CD4-positive, alpha-beta T cell (primary cell): ENCODE data around the gene YTHDF2. TPM values are rescaled to one million over a fixed set of nuclear protein-coding genes. Genes with fewer than 3 reads are reported as not detected.

Source experiments
- ATAC-seq: fragments of 200-7000 bp; cut with Tn5 transposase; one replicate; pipeline ENCODE4 v1.10.0; 2022; ENCODE audit warnings: mild to moderate bottlenecking; ENCODE audit not compliant: poor library complexity
- CTCF ChIA-PET: fragments of 350-600 bp; sonication (Branson Sonifier 250); formaldehyde crosslinking; loops from one replicate; lab custom pipeline; 2021; ENCODE audit warnings: antibody characterized with exemption, inconsistent platforms; lab: Charles Lee
- POLR2A ChIA-PET: fragments of 350-600 bp; sonication (Branson Sonifier 250); formaldehyde crosslinking; loops from one replicate; lab custom pipeline; 2021; ENCODE audit warnings: antibody characterized with exemption, inconsistent platforms; lab: Charles Lee
- DNase-seq, 14 experiments: peaks; one replicate each; pipeline ENCODE4 v3.0.0-alpha.2; 2013 to 2020; ENCODE audit warnings: mixed read lengths in 2 of 14
- H3K27ac ChIP-seq, 2 donors: one replicate each; pipeline versions ENCODE4 v1.5.1 to v1.7.0; 2013; ENCODE audit warnings: low read length in 2 of 2, low read depth in 1 of 2, mild to moderate bottlenecking in 1 of 2
- H3K27me3 ChIP-seq, 2 experiments: 1 replicate in 1 of 2; 2 replicates in 1 of 2; pipeline versions ENCODE4 v1.6.1 to v1.7.0; 2013; ENCODE audit warnings: low read length in 2 of 2, control low read depth in 1 of 2, mild to moderate bottlenecking in 1 of 2, moderate library complexity in 1 of 2; ENCODE audit not compliant: insufficient read depth in 2 of 2, control insufficient read depth in 1 of 2
- H3K36me3 ChIP-seq: one replicate; pipeline ENCODE4 v1.6.1; 2013; ENCODE audit warnings: low read length, control low read depth; ENCODE audit not compliant: insufficient read depth
- H3K4me1 ChIP-seq: one replicate; pipeline ENCODE4 v1.6.1; 2013; ENCODE audit warnings: low read length, control low read depth; ENCODE audit not compliant: insufficient read depth
- H3K4me3 ChIP-seq: one replicate; pipeline ENCODE4 v1.5.1; 2013; ENCODE audit warnings: mild to moderate bottlenecking, low read length, moderate library complexity
- H3K9me3 ChIP-seq, 2 experiments: 1 replicate in 1 of 2; 2 replicates in 1 of 2; pipeline versions ENCODE4 v1.6.1 to v1.7.0; 2013; ENCODE audit warnings: low read length in 2 of 2, mild to moderate bottlenecking in 2 of 2, control low read depth in 1 of 2, moderate library complexity in 1 of 2; ENCODE audit not compliant: control insufficient read depth in 1 of 2, insufficient read depth in 1 of 2
- H3K27ac Mint-ChIP-seq: one replicate; pipeline ENCODE4 v1.8.0; 2020; ENCODE audit warnings: mixed read lengths
- H3K27me3 Mint-ChIP-seq: one replicate; pipeline ENCODE4 v1.8.0; 2021; ENCODE audit warnings: mixed read lengths
- H3K36me3 Mint-ChIP-seq: one replicate; pipeline ENCODE4 v1.8.0; 2021; ENCODE audit warnings: low read depth, mixed read lengths
- H3K4me1 Mint-ChIP-seq: one replicate; pipeline ENCODE4 v1.8.0; 2021; ENCODE audit warnings: low read depth, mixed read lengths
- H3K4me3 Mint-ChIP-seq: one replicate; pipeline ENCODE4 v1.8.0; 2020; ENCODE audit warnings: mild to moderate bottlenecking, mixed read lengths
- H3K9me3 Mint-ChIP-seq: one replicate; pipeline ENCODE4 v1.8.0; 2020; ENCODE audit warnings: mixed read lengths
- CTCF ChIP-seq: fragments of 200-600 bp; IDR thresholded peaks from one replicate; pipeline ENCODE4 v1.8.0; 2022; ENCODE audit warnings: antibody characterized with exemption, mild to moderate bottlenecking
- intact Hi-C, 2 experiments: fragments of 100-400 bp; cut with DNase I in 1 of 2; cut with micrococcal nuclease in 1 of 2; formaldehyde crosslinking; loops; one replicate each; pipeline versions ENCODE4 v1.15.1 to v1.9.0; 2023 to 2025; cut with DNase I, micrococcal nuclease
- total RNA-seq, 174 experiments: library from RNA in 2 of 174; stranded (reverse) in 2 of 174; gene quantifications; one replicate each; pipeline ENCODE4 v1.2.3 and lab custom pipeline; 2021 to 2026

The YTHDF2 gene
- total RNA-seq, 2 experiments from 2014 or later = 85.0 to 100 TPM

GRCh38 chr1:28751315-28752060, 14.7 kb downstream of the YTHDF2 start:
- peaks cover 61% of the 10 kb centered on the region for H3K4me1 ChIP-seq
- no peaks in the 10 kb centered on the region for H3K27me3 ChIP-seq
- Mint-ChIP-seq H3K4me3 (peak overlapping the region; percentile 30), H3K9me3 (no peaks in the 10 kb centered on the region), H3K36me3 (peaks cover 60% of the 10 kb centered on the region), H3K4me1 (peaks cover 64% of the 10 kb centered on the region), H3K27ac (peak overlapping the region; percentile 34), H3K27me3 (no peaks in the 10 kb centered on the region)
- intact Hi-C loops = no loop called here
- no peaks in the 10 kb centered on the region for H3K9me3 ChIP-seq
- peaks cover 20% of the 10 kb centered on the region for H3K36me3 ChIP-seq
- ATAC-seq = no peak
- no peak overlapping the region for H3K27ac ChIP-seq
- POLR2A ChIA-PET = interaction anchor here (1.2 to 1.6 kb wide), 4 partner anchors 15 to 170 kb away, joined by 3 to 7 read pairs (median 6); partner anchors contain the start of genes RNU11 and YTHDF2
- TF ChIP-seq CTCF = no peak
- DNase-seq = no peak
- CTCF ChIA-PET = interaction anchor here (0.7 to 3.8 kb wide), 3 partner anchors 15 to 108 kb away, joined by 3 to 17 read pairs (median 3); partner anchors contain the start of gene YTHDF2
- H3K4me3 ChIP-seq = no peak overlapping the region

- Histone ChIP-seq H3K4me1 (peaks cover 34% of the 10 kb centered on the region), H3K36me3 (peaks cover 39% of the 10 kb centered on the region), H3K27ac (no peak overlapping the region), H3K4me3 (no peak overlapping the region), H3K9me3 (no peaks in the 10 kb centered on the region), H3K27me3 (no peaks in the 10 kb centered on the region)
- ChIA-PET CTCF (interaction anchor here (1.8 kb wide), 1 partner anchor 19 kb away, joined by 6 read pairs; the partner anchor contains the start of gene YTHDF2), POLR2A (interaction anchor here (0.8 to 1.4 kb wide), 4 partner anchors 19 to 107 kb away, joined by 3 to 4 read pairs (median 4); partner anchors contain the start of genes GMEB1, RNU11 and YTHDF2)
- Mint-ChIP-seq H3K36me3 (peaks cover 35% of the 10 kb centered on the region), H3K9me3 (no peaks in the 10 kb centered on the region), H3K27me3 (no peaks in the 10 kb centered on the region), H3K4me3 (no peak overlapping the region), H3K4me1 (peaks cover 42% of the 10 kb centered on the region), H3K27ac (no peak overlapping the region)
- no peak for TF ChIP-seq CTCF
- DNase-seq (no peak), ATAC-seq (no peak)
- intact Hi-C loops = loop anchor here in 1 of 2 experiments (5.0 kb wide), 1 partner anchor 113 kb away; the partner anchor contains the start of gene TAF12
Measured at GRCh38 chr1:28755701-28756100, 19.0 kb downstream of the YTHDF2 start.

GRCh38 chr1:28756846-28757245, 20.1 kb downstream of the YTHDF2 start:
- POLR2A ChIA-PET = interaction anchor here (0.6 to 1.3 kb wide), 4 partner anchors 18 to 135 kb away, joined by 3 to 4 read pairs (median 3); partner anchors contain the start of gene YTHDF2
- Histone ChIP-seq H3K27ac (no peak overlapping the region), H3K4me3 (no peak overlapping the region), H3K4me1 (peaks cover 29% of the 10 kb centered on the region), H3K27me3 (no peaks in the 10 kb centered on the region), H3K9me3 (no peaks in the 10 kb centered on the region), H3K36me3 (peaks cover 33% of the 10 kb centered on the region)
- peak; percentile 34 for TF ChIP-seq CTCF
- Mint-ChIP-seq H3K27ac (no peak overlapping the region), H3K36me3 (peaks cover 33% of the 10 kb centered on the region), H3K4me3 (no peak overlapping the region), H3K4me1 (peaks cover 37% of the 10 kb centered on the region), H3K9me3 (no peaks in the 10 kb centered on the region), H3K27me3 (no peaks in the 10 kb centered on the region)
- peak in 4 of 14 experiments; percentile 17 to 45 (median 28) for DNase-seq
- intact Hi-C loops = loop anchor here in 1 of 2 experiments (1.0 to 5.0 kb wide), 2 partner anchors 115 to 239 kb away; partner anchors contain the start of gene TAF12
- peak; percentile 56 for ATAC-seq
- CTCF ChIA-PET = interaction anchor here (0.8 to 3.7 kb wide), 4 partner anchors 19 to 114 kb away, joined by 3 to 12 read pairs (median 3); partner anchors contain the start of genes TAF12 and YTHDF2
